Loucy (cell line): ENCODE data around the gene HAGH.

Experiments used
- H2AFZ ChIP-seq: fragments of 200-600 bp; sonication (generic); 2 replicates; pipeline ENCODE4 v1.6.0; 2016; ENCODE audit warnings: antibody characterized with exemption, mild to moderate bottlenecking, low read length, moderate library complexity
- H3F3A ChIP-seq: fragments of 200-600 bp; 2 replicates; pipeline ENCODE4 v1.6.0; 2016; ENCODE audit warnings: antibody characterized with exemption, low read depth, mild to moderate bottlenecking
- H3K27me3 ChIP-seq: fragments of 200-600 bp; sonication (generic); 2 replicates; pipeline ENCODE4 v1.6.1; 2014; ENCODE audit warnings: low read length, mild to moderate bottlenecking; ENCODE audit not compliant: insufficient read depth, poor library complexity, severe bottlenecking
- H3K36me3 ChIP-seq: fragments of 200-600 bp; sonication (generic); 2 replicates; pipeline ENCODE4 v1.6.1; 2016; ENCODE audit warnings: low read length; ENCODE audit not compliant: insufficient read depth
- H3K4me1 ChIP-seq: fragments of 200-600 bp; sonication (generic); 2 replicates; pipeline ENCODE4 v1.5.1; 2014; ENCODE audit warnings: low read length, mild to moderate bottlenecking; ENCODE audit not compliant: insufficient read depth, poor library complexity, severe bottlenecking
- H3K4me2 ChIP-seq: fragments of 200-600 bp; sonication (generic); 2 replicates; pipeline ENCODE4 v1.6.0; 2014; ENCODE audit warnings: antibody characterized with exemption, low read length, low read depth, mild to moderate bottlenecking; ENCODE audit not compliant: poor library complexity, severe bottlenecking
- H3K4me3 ChIP-seq: fragments of 200-600 bp; sonication (generic); 2 replicates; pipeline ENCODE4 v1.5.1; 2014; ENCODE audit warnings: low read length, mild to moderate bottlenecking, mixed read lengths; ENCODE audit not compliant: poor library complexity, severe bottlenecking
- H3K79me2 ChIP-seq: fragments of 200-600 bp; sonication (generic); 2 replicates; pipeline ENCODE4 v1.6.1; 2014; ENCODE audit warnings: low read length; ENCODE audit not compliant: insufficient read depth
- H3K9ac ChIP-seq: fragments of 200-600 bp; sonication (generic); 2 replicates; pipeline ENCODE4 v1.6.0; 2014; ENCODE audit warnings: mild to moderate bottlenecking, low read depth, low read length, moderate library complexity; ENCODE audit not compliant: poor library complexity, severe bottlenecking
- H3K9me2 ChIP-seq: fragments of 200-600 bp; sonication (generic); replicated peaks from 2 replicates; pipeline ENCODE4 v1.6.1; 2016; ENCODE audit warnings: low read depth, low read length, mixed read lengths
- H3K9me3 ChIP-seq: fragments of 200-600 bp; sonication (generic); 2 replicates; pipeline ENCODE4 v1.6.1; 2014; ENCODE audit warnings: mild to moderate bottlenecking, antibody characterized with exemption, low read length, low read depth; ENCODE audit not compliant: insufficient read depth
- H4K20me1 ChIP-seq: fragments of 200-600 bp; sonication (generic); 2 replicates; pipeline ENCODE4 v1.6.0; 2014; ENCODE audit warnings: antibody characterized with exemption, low read length, mild to moderate bottlenecking; ENCODE audit not compliant: insufficient read depth, poor library complexity, severe bottlenecking
- EZH2phosphoT487 ChIP-seq: fragments of 200-600 bp; IDR thresholded peaks from 2 replicates; pipeline ENCODE4 v1.6.1; 2018; ENCODE audit warnings: antibody characterized with exemption, mild to moderate bottlenecking, moderate library complexity, borderline replicate concordance
- TF ChIP-seq, protein P1 (sequence below): fragments of 200-600 bp; sonication (generic); conservative IDR thresholded peaks from 2 replicates; pipeline ENCODE4 v1.5.1; 2014; ENCODE audit warnings: mild to moderate bottlenecking, antibody characterized with exemption, low read length

HAGH gene

DNA sequence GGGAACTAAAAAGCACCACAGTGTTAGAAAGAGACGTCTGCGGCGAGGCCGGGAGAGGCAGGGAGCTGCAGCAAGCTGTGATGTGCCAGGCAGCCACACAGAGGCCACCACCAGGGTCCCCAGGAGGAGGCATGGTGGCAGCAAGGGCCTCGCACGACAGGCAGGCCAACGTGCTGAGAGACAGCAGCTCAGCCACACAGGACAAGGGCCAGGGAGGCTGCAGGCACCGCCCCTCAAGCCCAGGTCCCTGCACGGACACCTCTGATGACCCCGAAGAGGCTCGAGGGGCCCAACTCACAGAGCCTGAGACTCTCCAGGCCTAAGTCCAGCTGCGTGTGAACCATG, 5.7 kb downstream of the HAGH start:
- Histone ChIP-seq H3K9ac (no peak overlapping the region), H3K9me2 (no peaks in the 10 kb centered on the region), H3K4me1 (no peaks in the 10 kb centered on the region), H3F3A (no peaks in the 10 kb centered on the region), H2AFZ (no peak overlapping the region), H3K79me2 (peaks cover 8% of the 10 kb centered on the region; the same call in 1 of the 2 replicates), H3K4me2 (no peak overlapping the region), H3K9me3 (no peaks in the 10 kb centered on the region), H3K36me3 (no peaks in the 10 kb centered on the region), H3K4me3 (no peak overlapping the region), H3K27me3 (no peaks in the 10 kb centered on the region), H4K20me1 (no peaks in the 10 kb centered on the region)
- TF ChIP-seq, protein P1, sequence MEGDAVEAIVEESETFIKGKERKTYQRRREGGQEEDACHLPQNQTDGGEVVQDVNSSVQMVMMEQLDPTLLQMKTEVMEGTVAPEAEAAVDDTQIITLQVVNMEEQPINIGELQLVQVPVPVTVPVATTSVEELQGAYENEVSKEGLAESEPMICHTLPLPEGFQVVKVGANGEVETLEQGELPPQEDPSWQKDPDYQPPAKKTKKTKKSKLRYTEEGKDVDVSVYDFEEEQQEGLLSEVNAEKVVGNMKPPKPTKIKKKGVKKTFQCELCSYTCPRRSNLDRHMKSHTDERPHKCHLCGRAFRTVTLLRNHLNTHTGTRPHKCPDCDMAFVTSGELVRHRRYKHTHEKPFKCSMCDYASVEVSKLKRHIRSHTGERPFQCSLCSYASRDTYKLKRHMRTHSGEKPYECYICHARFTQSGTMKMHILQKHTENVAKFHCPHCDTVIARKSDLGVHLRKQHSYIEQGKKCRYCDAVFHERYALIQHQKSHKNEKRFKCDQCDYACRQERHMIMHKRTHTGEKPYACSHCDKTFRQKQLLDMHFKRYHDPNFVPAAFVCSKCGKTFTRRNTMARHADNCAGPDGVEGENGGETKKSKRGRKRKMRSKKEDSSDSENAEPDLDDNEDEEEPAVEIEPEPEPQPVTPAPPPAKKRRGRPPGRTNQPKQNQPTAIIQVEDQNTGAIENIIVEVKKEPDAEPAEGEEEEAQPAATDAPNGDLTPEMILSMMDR = no peak
- no peak for TF ChIP-seq EZH2phosphoT487

DNA sequence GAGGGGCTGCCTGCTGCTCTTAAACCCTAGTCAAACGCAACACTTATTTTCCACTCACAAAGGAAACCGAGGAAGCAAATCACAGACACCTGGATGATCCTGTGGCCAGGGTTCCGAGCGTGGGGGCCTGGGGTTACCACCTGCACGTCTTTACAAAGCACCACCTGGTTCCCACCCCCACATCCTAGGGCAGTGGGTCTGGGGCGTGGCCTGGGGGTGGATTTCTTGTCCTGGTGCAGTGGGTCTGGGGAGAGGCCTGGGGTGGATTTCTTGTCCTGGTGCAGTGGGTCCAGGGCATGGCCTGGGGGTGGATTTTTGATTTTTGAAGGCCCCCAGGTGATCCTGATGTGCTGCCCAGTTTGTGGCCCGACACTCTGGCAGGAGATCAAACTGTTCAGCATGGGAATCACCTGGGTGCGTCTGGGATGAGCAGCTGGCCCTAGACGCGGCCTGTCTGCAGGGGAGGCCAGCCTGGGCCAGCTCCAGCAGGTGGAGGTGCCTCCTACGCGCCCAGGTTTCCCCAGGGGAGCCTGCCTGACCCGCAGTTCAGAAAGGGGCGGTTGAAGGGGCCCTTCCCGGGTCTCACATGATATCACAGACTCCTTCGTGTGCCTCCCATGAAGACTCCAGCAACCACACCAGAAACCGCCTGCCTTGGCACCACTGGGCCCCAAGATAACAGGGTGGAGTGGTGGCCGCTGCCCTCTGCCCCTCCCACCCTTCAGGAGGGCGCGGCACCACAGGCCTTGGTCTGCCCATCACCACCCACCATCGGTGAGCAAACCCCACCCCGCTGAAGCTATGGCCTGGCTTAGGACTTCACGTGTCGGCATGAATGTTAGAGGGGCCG, 6.3 kb downstream of the HAGH start:
- H3K4me1 ChIP-seq = no peaks in the 10 kb centered on the region
- no peaks in the 10 kb centered on the region for H3F3A ChIP-seq
- H3K36me3 ChIP-seq = no peaks in the 10 kb centered on the region
- H3K9me3 ChIP-seq = no peaks in the 10 kb centered on the region
- peaks cover 2% of the 10 kb centered on the region; the same call in 1 of the 2 replicates for H3K79me2 ChIP-seq
- no peaks in the 10 kb centered on the region for H4K20me1 ChIP-seq
- no peaks in the 10 kb centered on the region for H3K27me3 ChIP-seq
- TF ChIP-seq EZH2phosphoT487 = no peak
- TF ChIP-seq, protein P1 = no peak
- no peak overlapping the region for H3K4me3 ChIP-seq
- H2AFZ ChIP-seq = no peak overlapping the region
- no peaks in the 10 kb centered on the region for H3K9me2 ChIP-seq
- no peak overlapping the region for H3K4me2 ChIP-seq
- no peak overlapping the region for H3K9ac ChIP-seq

DNA sequence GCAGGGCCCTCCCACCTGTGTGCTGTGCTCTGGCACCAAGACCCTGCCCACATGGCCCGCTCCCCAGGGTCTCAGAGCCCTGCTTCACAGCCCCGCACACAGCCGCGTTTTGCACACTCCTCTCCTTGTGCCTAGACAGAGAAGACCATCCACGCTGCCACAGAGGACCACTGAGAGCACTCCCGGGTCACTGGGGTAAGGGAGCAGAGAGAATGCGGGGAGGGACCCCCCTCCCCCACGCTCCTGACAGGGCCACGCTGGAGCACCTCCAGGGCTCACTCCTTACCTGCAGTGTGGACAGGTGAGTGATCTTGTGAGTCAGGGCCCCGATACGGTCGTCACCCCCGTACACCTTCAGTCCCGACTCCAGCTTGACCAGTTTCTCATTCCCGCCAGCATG, 7.0 kb downstream of the HAGH start:
- H3K36me3 ChIP-seq = no peaks in the 10 kb centered on the region
- TF ChIP-seq EZH2phosphoT487 = no peak
- no peak overlapping the region for H2AFZ ChIP-seq
- H3K27me3 ChIP-seq = no peaks in the 10 kb centered on the region
- H3K9ac ChIP-seq = no peak overlapping the region
- H3K4me3 ChIP-seq = no peak overlapping the region
- no peaks in the 10 kb centered on the region for H3K79me2 ChIP-seq
- no peak overlapping the region for H3K4me2 ChIP-seq
- no peaks in the 10 kb centered on the region for H3K9me2 ChIP-seq
- no peaks in the 10 kb centered on the region for H3K4me1 ChIP-seq
- no peaks in the 10 kb centered on the region for H3K9me3 ChIP-seq
- H3F3A ChIP-seq = no peaks in the 10 kb centered on the region
- no peaks in the 10 kb centered on the region for H4K20me1 ChIP-seq
